Kidney (tissue), 14 donors: ENCODE data around the gene CAMKMT. TPM values are rescaled to one million over a fixed set of nuclear protein-coding genes. Genes with fewer than 3 reads are reported as not detected.

Experiments
- DNase-seq, 5 donors: peaks; one replicate each; pipeline ENCODE4 v3.0.0-alpha.2; 2013 to 2020
- FAIRE-seq: peaks from 2 replicates; lab custom pipeline; 2012; peaks lifted over from hg19 to GRCh38; lab: Jason Lieb, UNC
- H3K27ac ChIP-seq, 2 donors: one replicate each; pipeline ENCODE4 v1.7.0; 2013; ENCODE audit warnings: low read depth in 2 of 2, low read length in 2 of 2, inconsistent platforms in 1 of 2
- H3K27me3 ChIP-seq: one replicate; pipeline ENCODE4 v1.7.1; 2013; ENCODE audit warnings: low read length, inconsistent platforms; ENCODE audit not compliant: control insufficient read depth, insufficient read depth
- H3K36me3 ChIP-seq, 3 donors: one replicate each; pipeline versions ENCODE4 v1.7.0 to v1.7.1; 2013; ENCODE audit warnings: low read length in 3 of 3, control low read depth in 1 of 3, inconsistent platforms in 1 of 3; ENCODE audit not compliant: insufficient read depth in 3 of 3, control insufficient read depth in 2 of 3
- H3K4me1 ChIP-seq, 3 donors: one replicate each; pipeline versions ENCODE4 v1.7.0 to v1.7.1; 2013; ENCODE audit warnings: low read length in 3 of 3, inconsistent platforms in 1 of 3, low read depth in 1 of 3; ENCODE audit not compliant: control insufficient read depth in 2 of 3, insufficient read depth in 2 of 3
- H3K4me3 ChIP-seq, 3 donors: one replicate each; pipeline versions ENCODE4 v1.7.0 to v1.8.1; 2013; ENCODE audit warnings: low read length in 3 of 3, control low read depth in 1 of 3, inconsistent platforms in 1 of 3
- H3K9ac ChIP-seq, 3 donors: one replicate each; pipeline versions ENCODE4 v1.7.0 to v1.7.1; 2013; ENCODE audit warnings: low read length in 3 of 3, control low read depth in 1 of 3, inconsistent platforms in 1 of 3
- H3K9me3 ChIP-seq, 3 donors: one replicate each; pipeline versions ENCODE4 v1.7.0 to v1.7.1; 2013; ENCODE audit warnings: low read length in 3 of 3, control low read depth in 1 of 3, inconsistent platforms in 1 of 3; ENCODE audit not compliant: control insufficient read depth in 2 of 3, insufficient read depth in 1 of 3
- CTCF ChIP-seq: IDR thresholded peaks from 3 replicates; pipeline ENCODE4 v1.5.1; 2012; ENCODE audit warnings: mild to moderate bottlenecking, moderate library complexity, borderline replicate concordance; ENCODE audit not compliant: insufficient read depth; ENCODE audit errors: extremely low read depth
- intact Hi-C: fragments of 100-400 bp; cut with DNase I; formaldehyde crosslinking; loops from one replicate; pipeline ENCODE4 v1.11.1; 2022
- polyA plus RNA-seq: library from polyadenylated mRNA; stranded (reverse); fragments of 350-450 nt; fragmentation: Illumina TruSeq; extraction: RNeasy Lipid Tissue Mini Kit (QIAGEN cat#74804); gene quantifications from one replicate; pipeline ENCODE4 v1.2.3, GENCODE V29; 2014; ENCODE audit warnings: low read depth, low replicate concordance; ENCODE audit not compliant: insufficient read depth
- total RNA-seq: library from RNA; stranded (reverse); fragmentation: NEBNext Ultra II Directional; extraction: Animal tissue kit (Norgen Biotek cat#: 25700); gene quantifications from one replicate; pipeline ENCODE4 v1.2.1, GENCODE V29; 2021
- donor health status: control.
- donor health status: control.
- donor health status: control.
- donor health status: control.
- donor health status: control.
- donor health status: DM: yes; HTN: yes; CAD: no.
- donor health status: Normal renal cell carcinoma (clear cell type).

The CAMKMT gene
- total and polyA plus RNA-seq, 2 donors from 2014 or later: 9.9 to 14.5 TPM

- Histone ChIP-seq H3K4me1 (no peaks in the 10 kb centered on the region), H3K4me3 (no peak overlapping the region), H3K9ac (no peak overlapping the region), H3K27ac (no peak overlapping the region), H3K36me3 (no peaks in the 10 kb centered on the region), H3K9me3 (no peaks in the 10 kb centered on the region), H3K27me3 (no peaks in the 10 kb centered on the region)
- intact Hi-C loops: no loop called here
- DNase-seq: no peak
- TF ChIP-seq CTCF: no peak
- FAIRE-seq: no peak
Observed at GRCh38 chr2:44730593-44730992, 368.8 kb downstream of the CAMKMT start.

- H3K27ac ChIP-seq: no peak overlapping the region
- intact Hi-C loops: no loop called here
- H3K9ac ChIP-seq: no peak overlapping the region
- H3K4me1 ChIP-seq: no peaks in the 10 kb centered on the region
- no peak for TF ChIP-seq CTCF
- no peak for DNase-seq
- H3K36me3 ChIP-seq: no peaks in the 10 kb centered on the region
- peaks cover 0 to 6% (median 0%) of the 10 kb centered on the region in 3 donors for H3K9me3 ChIP-seq
- FAIRE-seq: no peak
- no peak overlapping the region for H3K4me3 ChIP-seq
- no peaks in the 10 kb centered on the region for H3K27me3 ChIP-seq
Observed at GRCh38 chr2:44731505-44731904, 369.8 kb downstream of the CAMKMT start.

DNA sequence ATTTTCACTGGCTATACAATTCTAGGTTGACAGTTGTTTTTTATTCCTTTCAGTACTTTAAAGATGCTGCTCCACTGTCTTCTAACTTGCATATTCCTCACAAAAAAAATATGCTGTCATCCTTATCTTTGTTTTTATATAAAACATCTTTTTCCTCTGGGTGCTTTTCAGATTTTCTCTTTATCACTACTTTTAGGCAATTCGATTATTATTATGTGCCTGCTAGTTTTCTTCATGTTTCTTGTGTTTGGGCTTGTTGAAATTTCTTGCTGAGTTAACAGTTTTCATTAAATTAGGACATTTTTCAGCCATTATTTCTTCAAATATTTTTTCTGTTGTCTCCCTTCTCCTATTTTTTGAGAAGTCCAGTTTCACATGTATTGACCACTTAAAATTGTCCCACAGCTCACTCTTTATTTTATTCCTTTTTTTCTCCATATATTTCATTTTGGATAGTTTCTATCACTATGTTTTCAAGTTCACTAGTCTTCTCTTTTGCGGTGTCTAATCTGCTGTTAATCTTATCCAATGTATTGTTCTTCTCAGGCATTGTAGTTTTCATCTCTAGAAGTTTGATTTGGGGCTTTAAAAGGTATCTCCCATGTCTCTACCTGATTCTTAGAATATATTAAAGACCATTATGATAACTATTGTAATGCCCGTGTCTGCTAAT, 374.7 kb downstream of the CAMKMT start:
- TF ChIP-seq CTCF: no peak
- Histone ChIP-seq H3K36me3 (no peaks in the 10 kb centered on the region), H3K9me3 (peaks cover 0 to 14% (median 0%) of the 10 kb centered on the region in 3 donors), H3K27me3 (no peaks in the 10 kb centered on the region), H3K4me3 (no peak overlapping the region), H3K4me1 (peaks cover 0 to 1% (median 0%) of the 10 kb centered on the region in 3 donors), H3K27ac (no peak overlapping the region), H3K9ac (no peak overlapping the region)
- no peak for DNase-seq
- intact Hi-C loops: no loop called here
- FAIRE-seq: no peak

DNA sequence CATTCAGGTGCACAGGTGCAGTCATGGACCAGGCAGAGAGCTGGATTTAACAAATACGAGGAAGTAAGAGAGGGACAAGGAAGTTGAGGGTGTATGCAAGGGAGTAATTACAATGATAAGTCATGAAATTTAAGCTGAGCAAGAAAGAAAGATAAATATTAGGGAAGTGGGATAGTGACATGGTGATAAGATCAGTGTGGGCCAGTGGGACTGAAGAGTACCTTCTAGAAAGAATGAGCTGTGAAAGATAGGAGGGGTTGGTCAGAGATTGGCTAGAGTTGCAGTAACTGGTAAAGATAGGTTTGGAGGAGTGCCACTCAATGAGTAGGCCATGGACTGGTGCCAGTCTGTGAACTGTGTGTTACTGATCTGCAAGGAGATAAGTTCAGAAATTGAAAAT, 378.9 kb downstream of the CAMKMT start:
- no peak for DNase-seq
- Histone ChIP-seq H3K27me3 (no peaks in the 10 kb centered on the region), H3K9me3 (peaks cover 0 to 14% (median 0%) of the 10 kb centered on the region in 3 donors), H3K27ac (no peak overlapping the region), H3K4me3 (no peak overlapping the region), H3K4me1 (peaks cover 0 to 5% (median 2%) of the 10 kb centered on the region in 3 donors), H3K9ac (no peak overlapping the region), H3K36me3 (no peaks in the 10 kb centered on the region)
- TF ChIP-seq CTCF: no peak
- no peak for FAIRE-seq
- intact Hi-C loops: no loop called here
